NT2/D1 (cell line): Measurements from ENCODE around the gene MBNL1.

Source experiments
- SUZ12 ChIP-seq: IDR thresholded peaks from 2 replicates; pipeline ENCODE4 v1.6.1; 2011; ENCODE audit not compliant: insufficient read length, insufficient read depth; ENCODE audit errors: extremely low read depth
- YY1 ChIP-seq: IDR thresholded peaks from 2 replicates; pipeline ENCODE4 v1.6.1; 2011; ENCODE audit not compliant: insufficient read length, insufficient read depth
- ZNF274 ChIP-seq: IDR thresholded peaks from 2 replicates; pipeline ENCODE4 v1.6.1; 2011; ENCODE audit warnings: mild to moderate bottlenecking, low read depth, low read length

DNA sequence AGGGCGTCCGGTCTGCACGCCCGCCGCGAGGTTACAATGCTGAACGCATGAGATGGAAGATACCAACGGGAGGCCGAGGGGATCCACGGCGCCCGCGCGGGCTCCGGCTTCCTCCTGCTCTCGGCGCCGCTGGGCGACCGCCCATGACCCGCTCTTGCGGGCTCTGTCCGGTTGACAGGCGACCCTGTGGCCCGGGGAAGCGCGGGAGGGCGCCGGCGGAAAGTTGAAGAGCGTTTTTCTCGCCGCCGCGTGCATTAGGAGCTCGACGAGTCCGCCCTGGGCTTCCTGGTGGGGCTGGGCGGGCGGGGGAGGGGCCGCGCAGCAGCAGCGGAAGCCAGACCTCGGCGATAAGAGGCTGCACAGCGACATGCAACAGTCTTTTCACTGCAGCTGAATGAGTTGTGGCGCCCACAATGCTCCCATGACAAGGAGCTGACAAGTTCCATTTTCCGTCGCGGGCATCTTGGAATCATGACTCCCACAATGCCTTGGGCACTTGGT lies at the start of gene MBNL1:
- TF ChIP-seq SUZ12 (no peak), YY1 (no peak), ZNF274 (no peak)
